DMS153 (cell line): ENCODE data around the gene LACC1.
A peak's percentile ranks its signal among the peaks of the same experiment; 100 is the strongest.

Source experiments
- DNase-seq: peaks from one replicate; lab custom pipeline; 2025; lab: John Stamatoyannopoulos, UW

Gene LACC1

GRCh38 chr13:43879755-43880181 is at the start of gene LACC1:
Gene LACC1 (plus strand): TSS chr13:43879904. CDS start chr13:43880986, 1,082 bp downstream.
- peak; percentile 35 for DNase-seq

GRCh38 chr13:43830497-43830881 is 49.2 kb upstream of the LACC1 start:
- no peak for DNase-seq

GRCh38 chr13:43831088-43831487 is 48.6 kb upstream of the LACC1 start:
- no peak for DNase-seq

GRCh38 chr13:43835701-43836100 is 44.0 kb upstream of the LACC1 start:
- DNase-seq = no peak

- DNase-seq = no peak
Measured at GRCh38 chr13:43838909-43839308, 40.8 kb upstream of the LACC1 start.

DNA sequence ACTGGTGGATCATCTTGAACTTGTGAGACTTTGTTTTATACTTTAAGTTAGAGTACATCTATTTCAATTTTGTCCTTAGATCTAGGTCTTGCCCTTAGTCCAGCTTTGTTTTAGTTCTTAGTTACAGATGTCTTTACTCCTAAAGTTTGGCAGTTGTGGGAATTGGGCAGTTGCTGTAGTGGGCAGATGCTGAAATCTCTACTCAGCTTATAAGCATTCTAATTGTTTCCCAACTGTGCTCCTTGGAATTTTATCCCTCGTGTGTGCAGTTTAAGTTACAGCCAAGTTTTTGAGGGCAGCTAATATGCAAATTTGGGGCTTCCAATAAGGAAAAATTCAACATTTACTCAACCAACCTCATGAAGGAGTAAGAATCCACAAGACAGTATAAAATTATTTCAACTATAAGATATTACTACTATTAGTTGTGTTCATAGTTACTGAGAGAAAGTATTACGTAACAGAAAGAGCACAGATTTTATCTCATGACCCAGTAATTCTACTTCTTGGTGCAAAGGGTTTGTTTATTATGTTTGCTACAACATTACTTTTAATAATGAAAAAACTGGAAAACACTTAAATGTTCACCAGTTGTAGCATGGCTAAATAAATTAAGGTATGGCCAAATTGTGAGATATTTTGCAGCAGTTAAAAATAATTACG is 33.1 kb upstream of the LACC1 start:
- no peak for DNase-seq

GRCh38 chr13:43848001-43848649 is 31.6 kb upstream of the LACC1 start:
- no peak for DNase-seq

DNA sequence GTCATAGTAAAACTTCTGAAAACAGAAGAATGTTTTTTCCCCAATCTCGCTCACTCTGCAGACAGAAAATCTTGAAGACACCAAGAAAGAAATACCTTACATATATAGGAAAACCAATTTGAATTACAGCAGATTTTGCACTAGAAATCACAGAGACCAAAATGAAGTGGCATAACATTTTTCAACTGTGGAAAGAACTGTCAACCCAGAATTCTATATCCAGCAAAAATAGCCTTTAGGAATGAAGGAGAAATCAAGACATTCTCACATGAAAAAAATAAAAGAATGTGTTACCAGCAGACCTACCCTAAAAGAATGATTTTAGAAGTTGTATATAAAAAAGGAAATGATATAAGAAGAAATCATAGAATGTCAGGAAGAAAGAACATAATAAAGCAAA is 28.8 kb upstream of the LACC1 start:
- DNase-seq = no peak

DNA sequence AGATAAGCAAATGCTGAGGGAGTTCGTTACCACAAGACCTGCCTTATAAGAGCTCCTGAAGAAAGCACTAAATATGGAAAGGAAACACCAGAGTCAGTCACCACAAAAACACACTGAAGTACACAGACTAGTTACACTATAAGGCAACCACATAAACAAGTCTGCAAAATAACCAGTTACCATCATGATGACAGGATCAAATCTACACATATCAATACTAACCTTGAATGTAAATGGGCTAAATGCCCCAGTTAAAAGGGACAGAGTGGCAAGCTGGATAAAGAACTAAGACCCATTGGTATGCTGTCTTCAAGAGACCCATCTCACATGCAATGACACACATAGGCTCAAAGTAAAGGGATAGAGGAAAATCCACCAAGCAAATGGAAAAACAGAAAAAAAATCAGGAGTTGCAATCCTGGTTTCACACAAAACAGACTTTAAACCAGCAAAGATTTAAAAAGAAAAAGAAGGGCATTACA is 26.7 kb upstream of the LACC1 start:
- no peak for DNase-seq

- DNase-seq = no peak
Measured at GRCh38 chr13:43861863-43862262, 17.8 kb upstream of the LACC1 start.

DNA sequence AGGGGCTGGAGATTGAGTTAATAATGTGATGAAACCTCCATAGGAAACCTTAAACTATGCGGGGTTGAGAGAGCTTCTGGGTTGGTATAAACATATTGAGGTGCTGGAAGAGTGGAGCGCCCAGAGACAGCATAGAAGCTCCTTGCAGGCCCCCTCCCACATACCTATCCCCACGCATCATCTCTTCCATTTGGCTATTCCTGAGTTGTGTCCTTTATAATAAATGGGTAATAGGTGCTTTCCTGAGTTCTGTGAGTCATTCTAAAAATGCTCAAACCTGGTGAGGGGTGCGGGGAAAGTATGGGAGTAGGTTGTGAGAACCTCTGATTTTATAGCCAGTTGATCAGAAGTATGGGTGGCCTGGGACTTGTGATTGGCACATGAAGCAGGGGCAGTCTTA is 14.8 kb upstream of the LACC1 start:
- no peak for DNase-seq

DNA sequence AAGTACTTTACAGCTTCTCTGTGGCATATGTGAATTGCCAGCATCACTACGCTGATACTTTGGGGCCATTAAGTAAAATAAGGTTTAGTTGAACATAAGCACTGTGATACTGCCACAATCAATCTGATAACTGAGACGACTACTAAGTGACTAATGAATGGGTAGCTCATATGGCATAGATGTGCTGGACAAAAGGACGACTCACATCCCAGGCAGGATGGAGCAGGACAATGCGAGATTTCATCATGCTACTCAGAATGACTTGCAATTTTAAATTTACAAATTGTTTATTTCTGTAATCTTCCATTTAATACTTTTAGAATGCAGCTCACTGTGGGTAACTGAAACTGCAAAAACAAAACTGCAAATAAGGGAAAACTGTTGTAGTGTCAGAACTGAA is 13.8 kb upstream of the LACC1 start:
- DNase-seq = no peak

DNA sequence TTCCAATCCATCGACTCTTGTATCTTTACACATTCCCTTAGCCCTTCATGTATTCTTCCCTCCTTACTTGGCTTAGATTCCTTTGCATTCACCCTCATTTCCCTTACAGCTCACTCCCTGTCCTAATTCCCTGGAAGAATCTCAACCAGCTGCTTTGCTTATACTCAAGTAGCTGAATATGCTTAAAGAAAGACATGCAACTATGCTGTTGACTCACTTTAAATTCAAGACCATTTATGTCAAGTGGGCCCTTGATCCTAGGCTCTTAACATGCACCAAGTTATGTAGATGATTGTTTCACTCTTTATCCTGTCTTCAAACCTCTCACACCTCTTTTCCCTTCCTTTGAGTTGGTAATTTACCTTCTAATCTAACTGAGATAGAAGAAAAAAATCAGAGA is 7.5 kb upstream of the LACC1 start:
- no peak for DNase-seq

- peak; percentile 15 for DNase-seq
Measured at GRCh38 chr13:43874504-43875092, 5.1 kb upstream of the LACC1 start.

GRCh38 chr13:43876366-43876765 is 3.3 kb upstream of the LACC1 start:
- DNase-seq = no peak

DNA sequence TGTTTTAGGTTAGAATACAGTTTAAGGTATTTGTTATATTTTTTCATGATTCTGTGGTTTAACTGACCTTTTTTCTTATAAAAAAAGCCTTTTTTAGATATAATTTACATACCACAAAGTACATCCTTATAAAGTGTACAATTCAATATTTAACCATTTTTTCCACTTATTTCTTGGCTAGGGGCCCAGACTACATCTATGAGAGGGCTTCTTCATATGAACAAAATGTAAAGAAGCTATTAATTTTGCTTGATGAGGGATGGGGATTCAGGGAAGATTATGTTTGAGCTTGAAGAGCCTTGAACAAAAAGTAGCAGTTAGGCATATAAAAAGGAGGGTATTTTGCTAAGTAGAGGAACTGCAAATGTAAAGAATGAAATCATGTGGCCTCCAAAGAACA is 2.4 kb upstream of the LACC1 start:
- DNase-seq = no peak

DNA sequence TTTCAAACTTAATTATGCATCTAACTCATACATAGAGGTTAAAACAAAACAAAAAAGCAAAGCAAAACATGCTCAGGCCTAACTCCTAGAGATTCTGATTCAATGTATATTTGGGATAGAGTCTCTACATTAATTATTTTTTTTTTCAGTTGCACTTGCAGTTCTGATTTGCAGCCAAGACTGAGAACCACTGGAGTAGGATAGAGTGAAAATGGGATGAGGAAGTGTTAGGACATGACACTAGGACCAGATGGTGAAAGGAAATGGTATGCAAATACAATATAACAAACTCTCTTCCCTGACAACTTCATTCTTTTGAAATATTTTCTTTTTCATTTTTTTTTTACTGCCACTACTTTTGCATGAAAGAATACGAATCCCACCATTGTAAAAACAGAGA is 1.9 kb upstream of the LACC1 start:
- no peak for DNase-seq

DNA sequence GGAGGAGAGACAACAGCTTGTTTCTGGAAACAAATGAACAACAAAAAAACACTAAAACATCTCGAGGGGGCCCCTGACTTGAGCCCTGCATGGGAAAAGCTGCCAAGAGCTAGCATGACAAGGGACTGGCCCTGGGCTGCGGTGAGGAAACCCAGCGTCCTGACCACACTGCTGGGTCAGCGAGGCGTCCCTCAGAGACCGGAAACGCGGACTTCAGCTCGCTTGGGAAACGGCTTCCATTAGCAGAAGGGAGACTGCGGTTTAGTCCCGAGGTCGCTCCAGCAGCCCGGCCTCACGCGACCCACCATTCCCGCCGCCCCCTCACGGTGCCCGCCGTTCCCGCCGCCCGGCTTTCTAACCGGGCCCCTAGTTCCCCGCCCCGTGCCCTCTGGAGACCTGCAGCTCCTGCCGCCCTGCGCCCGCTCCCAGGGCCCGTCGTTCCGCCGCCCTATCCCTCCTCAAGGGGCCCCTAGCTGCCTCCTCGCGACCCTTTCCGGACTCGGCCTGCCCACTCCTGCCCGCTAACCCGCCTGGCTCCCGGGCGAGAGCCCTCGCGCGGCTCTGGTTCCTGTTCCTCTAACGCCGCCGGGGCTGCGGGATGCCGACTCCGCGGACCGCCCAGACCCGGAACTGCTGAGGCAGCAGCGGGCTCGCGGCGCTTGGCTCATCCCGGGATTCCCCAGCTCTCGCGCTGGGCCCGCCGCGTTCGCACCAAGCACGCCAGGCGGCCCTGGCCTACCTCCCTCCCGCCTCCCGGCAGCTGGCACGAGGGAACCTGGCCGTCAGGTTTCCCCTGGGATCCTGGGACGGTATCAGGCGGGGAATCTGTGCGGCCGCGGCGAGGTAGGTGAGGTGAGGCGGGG is 581 bp upstream of the LACC1 start, which contains the start of gene CCDC122:
CCDC122 (minus strand) TSS at position 849 of the 863 bp plus-strand sequence. CDS start 10,364 bp downstream, outside the sequence.
- DNase-seq = peak; percentile 67

- DNase-seq = no peak
Measured at GRCh38 chr13:43880214-43880855, 631 bp downstream of the LACC1 start.

DNA sequence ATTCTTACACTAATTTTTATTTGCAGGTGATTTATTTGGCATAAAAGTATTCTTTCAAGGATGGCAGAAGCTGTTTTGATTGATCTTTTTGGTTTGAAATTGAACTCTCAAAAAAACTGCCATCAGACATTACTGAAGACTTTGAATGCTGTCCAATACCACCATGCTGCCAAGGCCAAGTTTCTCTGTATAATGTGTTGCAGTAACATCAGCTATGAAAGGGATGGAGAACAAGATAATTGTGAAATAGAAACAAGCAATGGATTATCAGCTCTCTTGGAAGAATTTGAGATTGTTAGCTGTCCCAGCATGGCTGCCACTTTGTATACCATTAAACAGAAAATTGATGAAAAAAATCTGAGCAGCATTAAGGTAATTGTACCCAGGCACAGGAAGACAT is 1.2 kb downstream of the LACC1 start:
- DNase-seq = no peak

- DNase-seq = no peak
Measured at GRCh38 chr13:43881580-43881979, 1.9 kb downstream of the LACC1 start.

GRCh38 chr13:43883631-43884030 is 3.9 kb downstream of the LACC1 start:
- no peak for DNase-seq
